ENCODE data around the gene LMO4.

DNA sequence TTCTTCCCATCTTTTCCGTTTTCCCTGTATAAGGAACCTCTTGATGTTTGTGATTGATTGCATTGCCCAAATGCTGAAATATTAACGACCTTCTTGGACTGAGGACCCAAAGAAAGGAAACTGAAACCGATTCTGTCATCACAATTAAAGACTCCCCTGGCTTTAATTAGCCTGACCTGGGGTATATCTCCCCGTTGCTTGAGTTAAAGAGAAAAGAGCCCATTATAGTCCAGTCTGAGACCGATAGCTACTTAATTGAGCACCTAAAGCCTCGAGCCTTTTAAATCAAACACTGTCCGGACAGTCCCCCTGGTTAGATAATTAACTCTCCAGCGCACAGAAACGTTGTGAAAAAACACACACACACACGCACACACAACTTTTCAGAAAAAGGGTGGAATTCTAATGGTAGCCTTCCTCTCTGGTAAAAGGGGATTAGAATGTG lies 8.0 kb downstream of the LMO4 start:
- TF ChIP-seq CTCF (IDR thresholded peaks at IDR 0.05): no peak
- TF ChIP-seq POLR2A (IDR thresholded peaks at IDR 0.05): no peak

Measured in vagina (tissue), 2 donors.